K562 (cell line): ENCODE measurements around the gene DEGS1. TPM values are rescaled to one million over a fixed set of nuclear protein-coding genes. Genes with fewer than 3 reads are reported as not detected.
A peak's percentile ranks its signal among the peaks of the same experiment; 100 is the strongest.

Experiments
- AFF4 ChIP-seq: sonication (generic); formaldehyde crosslinking; IDR thresholded peaks from 2 replicates; pipeline ENCODE4 v1.8.0; 2023; ENCODE audit warnings: mild to moderate bottlenecking, missing genetic modification reagents
- ARID2 ChIP-seq: fragments of 450-650 bp; IDR thresholded peaks from 2 replicates; pipeline ENCODE4 v1.6.1; 2017; ENCODE audit warnings: antibody characterized with exemption, mild to moderate bottlenecking
- ATF4 ChIP-seq: fragments of 450-650 bp; formaldehyde crosslinking; IDR thresholded peaks from 2 replicates; pipeline ENCODE4 v1.4.0; 2022; ENCODE audit warnings: mild to moderate bottlenecking, moderate library complexity
- ATF6 ChIP-seq: sonication (generic); formaldehyde crosslinking; IDR thresholded peaks from 2 replicates; pipeline ENCODE4 v1.4.0; 2020; ENCODE audit warnings: mild to moderate bottlenecking, missing genetic modification reagents
- ATF7 ChIP-seq: fragments of 450-650 bp; IDR thresholded peaks from 2 replicates; pipeline ENCODE4 v1.7.1; 2014; ENCODE audit warnings: mild to moderate bottlenecking, moderate library complexity
- CCAR2 ChIP-seq: fragments of 200-400 bp; formaldehyde crosslinking; IDR thresholded peaks from 2 replicates; pipeline ENCODE4 v1.6.1; 2017; ENCODE audit warnings: mild to moderate bottlenecking, low read depth, low read length
- ELF1 ChIP-seq: fragments of 200-800 bp; sonication (Bioruptor generic); IDR thresholded peaks from 2 replicates; pipeline ENCODE4 v1.6.1; 2016; ENCODE audit warnings: missing genetic modification characterization, missing compliant biosample characterization
- FOXA1 ChIP-seq: fragments of 450-650 bp; IDR thresholded peaks from 2 replicates; pipeline ENCODE4 v1.6.1; 2016; ENCODE audit warnings: mild to moderate bottlenecking, borderline replicate concordance
- FOXJ2 ChIP-seq: fragments of 200-800 bp; sonication (Bioruptor generic); IDR thresholded peaks from 2 replicates; pipeline ENCODE4 v1.6.1; 2016; ENCODE audit warnings: missing genetic modification characterization, missing compliant biosample characterization
- JUND ChIP-seq, 2 experiments: IDR thresholded peaks; 2 replicates in 1 of 2; 3 replicates in 1 of 2; pipeline ENCODE4 v1.6.1; 2011; ENCODE audit warnings: borderline replicate concordance in 2 of 2, low read depth in 2 of 2, low read length in 2 of 2, improper control_type of control experiment in 1 of 2, missing biosample characterization in 1 of 2, missing genetic modification characterization in 1 of 2, missing genetic modification reagents in 1 of 2
- MAFG ChIP-seq: fragments of 450-650 bp; conservative IDR thresholded peaks from 2 replicates; pipeline ENCODE4 v1.6.1; 2016; ENCODE audit warnings: missing genetic modification characterization, missing compliant biosample characterization
- MAZ ChIP-seq, 2 experiments: fragments of 450-650 bp in 1 of 2; sonication (generic) in 1 of 2; formaldehyde crosslinking; IDR thresholded peaks in 1 of 2; conservative IDR thresholded peaks in 1 of 2; 2 replicates each; pipeline versions ENCODE4 v1.4.0 to v1.5.0; 2020; ENCODE audit warnings: mild to moderate bottlenecking in 1 of 2, missing genetic modification reagents in 1 of 2
- NEUROD1 ChIP-seq: fragments of 150-350 bp; IDR thresholded peaks from 2 replicates; pipeline ENCODE4 v1.6.1; 2014; ENCODE audit warnings: borderline replicate concordance, low read length, low read depth; ENCODE audit not compliant: partially characterized antibody
- PHTF2 ChIP-seq: fragments of 250-450 bp; sonication (Bioruptor Pico); IDR thresholded peaks from 2 replicates; pipeline ENCODE4 v1.5.0; 2021; ENCODE audit warnings: mild to moderate bottlenecking
- PPARD ChIP-seq: fragments of 250-450 bp; sonication (Bioruptor Pico); IDR thresholded peaks from 2 replicates; pipeline ENCODE4 v1.8.0; 2022; ENCODE audit warnings: inconsistent platforms, mild to moderate bottlenecking, moderate library complexity
- SMARCB1 ChIP-seq: IDR thresholded peaks from 2 replicates; pipeline ENCODE4 v1.6.1; 2011; ENCODE audit warnings: improper control_type of control experiment, low read depth; ENCODE audit not compliant: insufficient read length
- ZNF431 ChIP-seq: sonication (generic); formaldehyde crosslinking; IDR thresholded peaks from 2 replicates; pipeline ENCODE4 v1.8.0; 2022; ENCODE audit warnings: mild to moderate bottlenecking, missing genetic modification reagents
- ZNF586 ChIP-seq: fragments of 450-650 bp; formaldehyde crosslinking; conservative IDR thresholded peaks from 2 replicates; pipeline ENCODE4 v1.4.0; 2020; ENCODE audit warnings: mild to moderate bottlenecking, moderate library complexity
- ZNF740 ChIP-seq, 3 experiments: fragments of 200-800 bp in 1 of 3; sonication (Bioruptor generic) in 1 of 3; sonication (generic) in 1 of 3; formaldehyde crosslinking in 1 of 3; IDR thresholded peaks; 2 replicates each; pipeline versions ENCODE4 v1.6.1 to v1.8.0; 2016 to 2022; ENCODE audit warnings: mild to moderate bottlenecking in 2 of 3, missing compliant biosample characterization in 2 of 3, missing genetic modification characterization in 2 of 3, missing genetic modification reagents in 1 of 3
- polyA plus RNA-seq, 8 experiments: library from polyadenylated mRNA; depleted of rRNA in 4 of 8; stranded (reverse) in 5 of 8; unstranded in 3 of 8; fragments of >200 nt; fragmentation: Nextera tagmentation in 2 of 8; fragmentation: Illumina TruSeq in 1 of 8; extraction: Ambion mirVana in 2 of 8; extraction: Trizol in 1 of 8; gene quantifications; 2 replicates each; pipeline versions ENCODE4 v1.2.1 to v1.2.3, GENCODE V29; 2011 to 2014; ENCODE audit warnings: inconsistent platforms in 1 of 8, missing spikeins in 1 of 8
- total RNA-seq, 7 experiments: library from RNA; depleted of rRNA in 6 of 7; stranded (reverse); fragments of >200 nt in 6 of 7; fragmentation: Illumina TruSeq in 2 of 7; extraction: Trizol in 2 of 7; gene quantifications; 2 replicates each; pipeline versions ENCODE4 v1.2.1 to v1.2.3, GENCODE V29; 2011 to 2021; ENCODE audit warnings: low replicate concordance in 1 of 7

DEGS1 gene
- total and polyA plus RNA-seq, 9 of the 15 experiments (the other 6 are each of a cell fraction or from before 2014, with no cell fraction given): 12.3 to 95.0 (median 38.8) TPM

- TF ChIP-seq MAFG (tag): peak; percentile 30; the same call in 1 of the 2 replicates
- TF ChIP-seq ARID2: no peak
- TF ChIP-seq FOXA1: no peak
- TF ChIP-seq NEUROD1: no peak
- no peak for TF ChIP-seq ZNF431 (CRISPR knock-in tag)
- no peak for TF ChIP-seq ATF4 (CRISPR knock-in tag)
- TF ChIP-seq ATF6 (CRISPR knock-in tag): no peak
- TF ChIP-seq AFF4 (CRISPR knock-in tag): no peak
- no peak for TF ChIP-seq PPARD
- TF ChIP-seq ZNF586 (CRISPR knock-in tag): no peak
- no peak for TF ChIP-seq CCAR2
- TF ChIP-seq FOXJ2: no peak
- TF ChIP-seq JUND (IDR thresholded peaks at IDR 0.05; ENCODE audit: borderline replicate concordance, low read depth, low read length): peak; percentile 94
- peak; percentile 92 for TF ChIP-seq JUND (tag; IDR thresholded peaks at IDR 0.05; ENCODE audit: borderline replicate concordance, low read depth, low read length)
- no peak for TF ChIP-seq MAZ (CRISPR knock-in tag; conservative IDR thresholded peaks at IDR 0.05 in 1 of 2, IDR thresholded peaks at IDR 0.05 in 1 of 2)
- TF ChIP-seq SMARCB1: no peak
- no peak for TF ChIP-seq ELF1 (tag)
- no peak for TF ChIP-seq PHTF2
- no peak for TF ChIP-seq ZNF740 (CRISPR knock-in tag; IDR thresholded peaks at IDR 0.05)
- TF ChIP-seq ZNF740 (tag; IDR thresholded peaks at IDR 0.05): no peak
- peak; percentile 27; the same call in 1 of the 2 replicates for TF ChIP-seq ATF7
These were observed 12.1 kb upstream of the DEGS1 start (continued) for GRCh38 chr1:224170748-224171478.
